Measurements from ENCODE around the gene PALM.

The PALM gene

GRCh38 chr19:746208-746819 is 37.6 kb downstream of the PALM start:
- Histone ChIP-seq H3K9me2 (replicated peaks; ENCODE audit: low read depth, low read length) (no peaks in the 10 kb centered on the region), H3F3A (ENCODE audit: low read depth) (no peaks in the 10 kb centered on the region), H3K9me3 (ENCODE audit: insufficient read depth, low read depth, low read length) (no peaks in the 10 kb centered on the region; the same call in 1 of the 2 replicates), H3K4me3 (ENCODE audit: low read length, poor library complexity, severe bottlenecking) (no peak overlapping the region), H3K36me3 (ENCODE audit: insufficient read depth, low read length) (no peaks in the 10 kb centered on the region), H3K4me2 (ENCODE audit: low read depth, low read length, poor library complexity, severe bottlenecking) (no peak overlapping the region), H3K27me3 (ENCODE audit: insufficient read depth, low read length, poor library complexity, severe bottlenecking) (no peaks in the 10 kb centered on the region), H3K9ac (ENCODE audit: low read depth, low read length, poor library complexity, severe bottlenecking) (no peak overlapping the region), H2AFZ (ENCODE audit: low read length) (no peak overlapping the region), H4K20me1 (ENCODE audit: insufficient read depth, low read length, poor library complexity, severe bottlenecking) (no peaks in the 10 kb centered on the region), H3K79me2 (ENCODE audit: insufficient read depth, low read length) (no peaks in the 10 kb centered on the region), H3K4me1 (ENCODE audit: insufficient read depth, low read length, poor library complexity, severe bottlenecking) (no peaks in the 10 kb centered on the region)
- TF ChIP-seq EZH2phosphoT487 (IDR thresholded peaks at IDR 0.05; ENCODE audit: borderline replicate concordance) (no peak), CTCF (conservative IDR thresholded peaks at IDR 0.05; ENCODE audit: low read length) (no peak)

- no peaks in the 10 kb centered on the region for H3K36me3 ChIP-seq (ENCODE audit: insufficient read depth, low read length)
- no peaks in the 10 kb centered on the region for H3K9me2 ChIP-seq (replicated peaks; ENCODE audit: low read depth, low read length)
- no peaks in the 10 kb centered on the region for H3K27me3 ChIP-seq (ENCODE audit: insufficient read depth, low read length, poor library complexity, severe bottlenecking)
- no peak overlapping the region for H2AFZ ChIP-seq (ENCODE audit: low read length)
- no peaks in the 10 kb centered on the region for H4K20me1 ChIP-seq (ENCODE audit: insufficient read depth, low read length, poor library complexity, severe bottlenecking)
- H3K4me2 ChIP-seq (ENCODE audit: low read depth, low read length, poor library complexity, severe bottlenecking), result no peak overlapping the region
- no peaks in the 10 kb centered on the region for H3F3A ChIP-seq (ENCODE audit: low read depth)
- H3K4me3 ChIP-seq (ENCODE audit: low read length, poor library complexity, severe bottlenecking), result no peak overlapping the region
- H3K4me1 ChIP-seq (ENCODE audit: insufficient read depth, low read length, poor library complexity, severe bottlenecking), result no peaks in the 10 kb centered on the region
- no peaks in the 10 kb centered on the region for H3K79me2 ChIP-seq (ENCODE audit: insufficient read depth, low read length)
- no peaks in the 10 kb centered on the region; the same call in 1 of the 2 replicates for H3K9me3 ChIP-seq (ENCODE audit: insufficient read depth, low read depth, low read length)
- no peak overlapping the region for H3K9ac ChIP-seq (ENCODE audit: low read depth, low read length, poor library complexity, severe bottlenecking)
- TF ChIP-seq EZH2phosphoT487 (IDR thresholded peaks at IDR 0.05; ENCODE audit: borderline replicate concordance) (no peak), CTCF (conservative IDR thresholded peaks at IDR 0.05; ENCODE audit: low read length) (no peak)
Observed at GRCh38 chr19:746956-747355, 38.2 kb downstream of the PALM start.

- Histone ChIP-seq H3K9me2 (replicated peaks; ENCODE audit: low read depth, low read length) (no peaks in the 10 kb centered on the region), H3K27me3 (ENCODE audit: insufficient read depth, low read length, poor library complexity, severe bottlenecking) (no peaks in the 10 kb centered on the region), H3K9ac (ENCODE audit: low read depth, low read length, poor library complexity, severe bottlenecking) (no peak overlapping the region), H3K4me1 (ENCODE audit: insufficient read depth, low read length, poor library complexity, severe bottlenecking) (no peaks in the 10 kb centered on the region), H4K20me1 (ENCODE audit: insufficient read depth, low read length, poor library complexity, severe bottlenecking) (no peaks in the 10 kb centered on the region), H3K79me2 (ENCODE audit: insufficient read depth, low read length) (no peaks in the 10 kb centered on the region), H3K36me3 (ENCODE audit: insufficient read depth, low read length) (no peaks in the 10 kb centered on the region), H3K4me3 (ENCODE audit: low read length, poor library complexity, severe bottlenecking) (no peak overlapping the region), H3K9me3 (ENCODE audit: insufficient read depth, low read depth, low read length) (no peaks in the 10 kb centered on the region; the same call in 1 of the 2 replicates), H3K4me2 (ENCODE audit: low read depth, low read length, poor library complexity, severe bottlenecking) (no peak overlapping the region), H2AFZ (ENCODE audit: low read length) (no peak overlapping the region), H3F3A (ENCODE audit: low read depth) (no peaks in the 10 kb centered on the region)
- TF ChIP-seq EZH2phosphoT487 (IDR thresholded peaks at IDR 0.05; ENCODE audit: borderline replicate concordance) (no peak), CTCF (conservative IDR thresholded peaks at IDR 0.05; ENCODE audit: low read length) (no peak)
Observed at GRCh38 chr19:747432-748273, 38.9 kb downstream of the PALM start.
